Subcutaneous adipose tissue (tissue), 4 donors: ENCODE measurements around the gene GARIN5B. TPM values are rescaled to one million over a fixed set of nuclear protein-coding genes. Genes with fewer than 3 reads are reported as not detected.

Source experiments
- CTCF ChIP-seq: fragments of 450-650 bp; IDR thresholded peaks from one replicate; pipeline ENCODE4 v1.5.1; 2016; ENCODE audit warnings: low read depth, mild to moderate bottlenecking, control low read depth, antibody characterized with exemption, moderate library complexity
- total RNA-seq, 4 donors: library from RNA; depleted of rRNA; stranded (reverse); fragments of >200 nt; gene quantifications; one replicate each; pipeline ENCODE4 v1.1.0, GENCODE V29; 2016

Gene GARIN5B
- total RNA-seq, 4 donors from 2014 or later = not detected

- no peak for TF ChIP-seq CTCF
Measured at GRCh38 chr19:55314396-55314795, 48.7 kb downstream of the GARIN5B start.

- TF ChIP-seq CTCF = no peak
Measured at GRCh38 chr19:55312621-55313512, 50.2 kb downstream of the GARIN5B start.

- no peak for TF ChIP-seq CTCF
Measured at GRCh38 chr19:55311797-55312196, 51.3 kb downstream of the GARIN5B start.

GRCh38 chr19:55311397-55311796 lies 51.7 kb downstream of the GARIN5B start:
- no peak for TF ChIP-seq CTCF

DNA sequence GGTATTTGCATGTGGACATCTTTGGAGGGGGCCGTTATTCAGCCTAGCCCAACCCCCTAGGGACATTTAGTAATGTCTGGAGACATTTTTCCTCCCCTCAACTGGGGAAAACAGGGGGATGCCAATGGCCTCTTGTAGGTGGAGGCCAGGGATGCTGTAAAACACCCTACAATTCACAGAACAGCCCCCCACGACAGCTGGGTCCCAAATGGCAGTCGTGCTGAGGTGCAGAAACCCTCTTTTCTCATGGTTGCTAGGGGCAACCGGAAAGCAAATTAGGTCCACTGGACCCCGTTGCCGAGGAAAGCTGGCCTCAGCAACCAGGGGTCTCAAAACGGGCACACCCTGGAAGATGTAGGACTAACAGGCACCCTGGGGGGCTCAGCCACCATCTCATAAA lies 52.6 kb downstream of the GARIN5B start:
- no peak for TF ChIP-seq CTCF

DNA sequence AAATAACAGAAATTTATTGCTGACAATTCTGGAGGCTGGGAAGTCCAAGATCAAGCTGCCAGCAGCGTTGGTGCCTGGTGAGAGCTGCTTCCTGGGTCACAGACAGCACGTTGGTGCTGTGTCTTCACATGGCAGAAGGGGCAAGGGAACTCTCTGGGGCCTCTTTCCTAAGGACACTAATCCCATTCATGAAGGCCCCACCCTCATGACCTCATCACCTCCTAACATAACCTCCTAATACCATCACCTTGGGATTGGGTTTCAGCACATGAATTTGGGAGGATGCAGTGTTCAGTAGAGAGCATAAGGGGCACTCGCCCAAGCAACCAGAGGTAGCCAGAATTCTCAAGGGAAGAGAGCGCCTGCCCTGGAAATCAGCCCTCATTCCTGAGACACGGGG lies 53.6 kb downstream of the GARIN5B start:
- TF ChIP-seq CTCF = no peak

DNA sequence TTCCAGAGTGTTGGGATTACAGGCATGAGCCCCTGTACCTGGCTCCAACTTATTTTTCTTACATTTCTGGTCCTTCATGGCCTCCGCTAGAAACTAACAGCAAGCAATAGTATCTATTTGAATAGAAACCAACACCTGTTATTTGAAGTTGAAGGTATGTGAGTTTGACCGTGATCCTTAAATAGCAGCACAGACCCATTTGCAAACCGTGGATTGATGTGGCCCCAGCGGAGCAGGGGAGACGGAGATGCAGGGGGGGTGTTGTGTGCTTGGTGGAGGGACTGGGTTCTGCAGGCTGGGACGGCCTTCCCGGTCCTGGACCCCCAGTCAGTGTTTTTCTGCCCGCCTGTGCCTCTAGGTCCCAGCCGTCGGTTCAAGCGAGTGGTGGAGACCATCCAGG lies 54.8 kb downstream of the GARIN5B start:
- no peak for TF ChIP-seq CTCF
